B cell (primary cell): ENCODE results near the gene ERO1B.

ENCODE experiments used
- EZH2 ChIP-seq: IDR thresholded peaks from 2 replicates; pipeline ENCODE4 v1.6.1; 2012; ENCODE audit warnings: borderline replicate concordance, low read depth, mild to moderate bottlenecking, moderate library complexity, low read length; ENCODE audit not compliant: insufficient read depth, poor library complexity, severe bottlenecking
- TF ChIP-seq, protein P1 (sequence below): fragments of 200-600 bp; IDR thresholded peaks from one replicate; pipeline ENCODE4 v1.8.0; 2022; ENCODE audit warnings: antibody characterized with exemption, mild to moderate bottlenecking

DNA sequence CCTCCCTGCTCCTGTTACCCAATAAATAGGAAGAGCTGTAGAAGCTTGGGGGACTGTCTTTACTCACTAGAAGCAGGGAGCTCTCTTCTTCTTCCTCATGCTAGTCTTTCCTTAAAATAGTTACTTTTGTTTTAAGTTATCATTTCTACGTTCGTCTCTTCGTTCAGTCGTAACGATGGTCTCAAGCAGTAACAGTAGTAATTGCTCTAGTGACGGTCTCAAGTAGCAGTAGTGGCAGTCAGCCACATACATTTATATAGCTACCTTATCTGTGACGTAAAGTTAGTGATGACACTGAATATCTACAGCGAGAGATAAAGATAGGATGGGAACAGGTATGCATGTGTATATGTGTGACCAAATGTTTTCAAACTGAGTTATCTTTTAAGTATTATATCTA, 15.4 kb upstream of the ERO1B start:
- TF ChIP-seq EZH2: no peak
- TF ChIP-seq, protein P1, sequence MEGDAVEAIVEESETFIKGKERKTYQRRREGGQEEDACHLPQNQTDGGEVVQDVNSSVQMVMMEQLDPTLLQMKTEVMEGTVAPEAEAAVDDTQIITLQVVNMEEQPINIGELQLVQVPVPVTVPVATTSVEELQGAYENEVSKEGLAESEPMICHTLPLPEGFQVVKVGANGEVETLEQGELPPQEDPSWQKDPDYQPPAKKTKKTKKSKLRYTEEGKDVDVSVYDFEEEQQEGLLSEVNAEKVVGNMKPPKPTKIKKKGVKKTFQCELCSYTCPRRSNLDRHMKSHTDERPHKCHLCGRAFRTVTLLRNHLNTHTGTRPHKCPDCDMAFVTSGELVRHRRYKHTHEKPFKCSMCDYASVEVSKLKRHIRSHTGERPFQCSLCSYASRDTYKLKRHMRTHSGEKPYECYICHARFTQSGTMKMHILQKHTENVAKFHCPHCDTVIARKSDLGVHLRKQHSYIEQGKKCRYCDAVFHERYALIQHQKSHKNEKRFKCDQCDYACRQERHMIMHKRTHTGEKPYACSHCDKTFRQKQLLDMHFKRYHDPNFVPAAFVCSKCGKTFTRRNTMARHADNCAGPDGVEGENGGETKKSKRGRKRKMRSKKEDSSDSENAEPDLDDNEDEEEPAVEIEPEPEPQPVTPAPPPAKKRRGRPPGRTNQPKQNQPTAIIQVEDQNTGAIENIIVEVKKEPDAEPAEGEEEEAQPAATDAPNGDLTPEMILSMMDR: no peak
